GM21447 (cell line): ENCODE results near the gene FERMT3.
"Not testable (repeated sequence)": the region's sequence is repeated elsewhere in the genome, so short reads cannot be mapped to it uniquely, and the experiment has no call there.

Experiments
- ATAC-seq: cut with Tn5 transposase; IDR thresholded peaks from one replicate; pipeline ENCODE4 v1.9.1; 2021; ENCODE audit not compliant: unreplicated experiment

The FERMT3 gene

DNA sequence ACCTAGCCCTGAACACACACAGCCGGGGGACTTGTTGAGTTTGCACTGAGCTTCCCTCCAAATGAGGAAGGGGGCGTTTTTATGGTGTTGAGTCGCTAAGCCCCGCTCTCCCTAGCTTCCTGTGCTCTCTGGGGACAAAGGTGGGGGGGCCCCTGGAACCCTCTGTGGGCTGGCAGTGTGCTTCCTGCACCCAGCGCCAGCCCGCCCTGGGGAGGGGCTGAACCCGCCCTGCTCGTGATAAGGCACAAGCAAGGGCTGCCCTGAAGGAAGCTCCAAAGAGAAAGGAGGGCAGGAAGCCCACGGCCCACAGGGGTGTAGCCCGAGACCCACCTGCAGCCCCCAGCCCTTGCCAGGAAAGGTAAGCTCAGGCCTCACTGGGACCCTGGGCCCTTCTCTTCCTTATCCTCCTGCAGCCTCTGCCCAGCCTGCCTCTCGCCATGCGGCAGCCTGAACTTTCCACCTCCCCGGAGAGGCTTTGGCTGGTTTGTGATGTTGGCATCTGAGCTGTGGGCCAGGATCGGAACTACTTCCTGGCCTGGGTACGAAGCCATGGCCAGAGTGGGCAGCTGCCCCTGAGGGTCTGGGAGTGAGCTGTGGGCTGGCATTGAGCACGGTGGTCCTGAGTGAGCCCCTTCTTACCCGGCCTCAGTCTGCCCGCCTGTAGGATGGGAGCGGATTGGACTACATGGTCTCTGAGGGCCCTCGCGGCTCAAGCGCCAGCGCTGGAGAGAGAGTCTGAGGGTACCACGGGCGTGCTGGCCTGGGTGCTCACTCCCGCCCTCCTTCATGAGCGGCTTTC lies at the start of gene FERMT3:
Gene FERMT3 (plus strand): TSS at position 265 of the 799 bp plus-strand sequence. CDS start 644 bp downstream, outside the sequence.
- peak; percentile 10 for ATAC-seq

DNA sequence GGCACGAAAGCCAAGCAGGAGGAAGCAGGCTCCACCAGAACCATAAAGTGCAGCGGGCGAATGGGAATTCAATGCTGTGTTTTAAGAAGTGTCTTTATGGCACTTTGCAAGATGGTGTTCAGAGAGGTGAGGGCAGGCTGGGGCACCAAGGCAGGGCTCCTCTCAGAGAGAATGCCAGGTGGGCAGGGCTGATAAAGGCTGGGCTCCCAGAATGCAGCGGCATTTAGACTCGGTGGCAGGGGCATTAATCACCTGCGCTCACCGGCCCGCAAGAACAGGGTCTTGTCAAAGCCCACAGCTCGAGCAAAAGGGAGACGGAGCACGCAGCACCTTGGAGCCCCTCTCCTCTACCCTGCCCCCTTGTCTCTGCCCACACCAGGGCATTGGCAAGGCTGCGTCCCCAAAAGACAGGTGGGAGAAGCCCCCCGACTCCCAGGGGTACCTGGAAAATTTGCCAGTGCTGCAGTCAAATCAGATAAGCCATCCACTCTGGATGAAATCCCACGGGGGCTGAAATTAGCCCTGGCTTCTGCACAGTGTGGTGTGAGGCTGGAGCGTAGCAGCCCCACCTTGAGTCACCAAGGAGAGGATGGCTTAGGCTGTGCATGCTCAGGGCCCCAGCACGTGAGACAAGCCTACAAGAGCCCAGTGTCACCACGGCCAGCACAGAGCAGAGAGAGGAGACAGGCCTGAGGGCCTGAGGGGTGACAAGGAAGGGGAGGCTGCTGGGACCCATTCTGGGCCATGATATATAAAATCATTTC lies 48.7 kb upstream of the FERMT3 start:
- ATAC-seq = no peak

DNA sequence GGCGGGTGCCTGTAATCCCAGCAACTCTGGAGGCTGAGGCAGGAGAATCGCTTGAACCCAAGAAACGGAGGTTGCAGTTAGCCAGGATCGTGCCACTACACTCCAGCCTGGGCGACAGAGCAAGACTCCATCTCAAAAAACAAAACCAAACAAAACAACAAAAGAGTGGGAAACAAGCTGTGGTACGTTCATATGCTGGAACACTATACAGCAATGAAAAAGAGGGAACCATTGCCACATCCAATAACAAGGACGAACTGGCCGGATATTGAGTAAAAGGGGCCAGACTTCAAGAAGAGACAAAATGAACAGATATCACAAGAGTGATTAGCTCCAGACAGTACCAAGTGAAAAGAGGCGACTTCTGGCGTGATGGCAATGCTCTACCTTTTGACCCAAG lies 45.5 kb upstream of the FERMT3 start:
- no peak for ATAC-seq

DNA sequence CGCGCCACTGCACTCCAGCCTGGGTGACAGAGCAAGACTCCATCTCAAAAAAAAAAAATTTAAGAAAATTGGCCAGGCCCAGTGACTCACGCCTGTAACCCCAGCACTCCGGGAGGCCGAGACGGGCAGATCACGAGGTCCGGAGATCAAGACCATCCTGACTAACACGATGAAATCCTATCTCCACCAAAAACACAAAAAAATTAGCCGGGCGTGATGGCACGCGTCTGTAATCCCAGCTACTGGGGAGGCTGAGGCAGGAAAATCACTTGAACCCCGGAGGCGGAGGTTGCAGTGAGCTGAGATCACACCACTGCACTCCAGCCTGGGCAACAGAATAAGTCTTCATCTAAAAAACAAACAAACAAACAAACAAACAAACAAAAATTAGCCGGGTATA lies 43.8 kb upstream of the FERMT3 start:
- ATAC-seq = not testable (repeated sequence)

- no peak for ATAC-seq
These were observed 42.6 kb upstream of the FERMT3 start for GRCh38 chr11:64163951-64164350.

GRCh38 chr11:64164392-64165312 lies 41.9 kb upstream of the FERMT3 start:
- no peak for ATAC-seq

- no peak for ATAC-seq
These were observed 41.1 kb upstream of the FERMT3 start for GRCh38 chr11:64165481-64165841.

GRCh38 chr11:64165842-64166635 lies 40.5 kb upstream of the FERMT3 start, which contains the start of gene MACROD1:
Gene MACROD1 (minus strand): TSS chr11:64166113. CDS start chr11:64165994, 119 bp downstream.
- peak; percentile 77 for ATAC-seq

DNA sequence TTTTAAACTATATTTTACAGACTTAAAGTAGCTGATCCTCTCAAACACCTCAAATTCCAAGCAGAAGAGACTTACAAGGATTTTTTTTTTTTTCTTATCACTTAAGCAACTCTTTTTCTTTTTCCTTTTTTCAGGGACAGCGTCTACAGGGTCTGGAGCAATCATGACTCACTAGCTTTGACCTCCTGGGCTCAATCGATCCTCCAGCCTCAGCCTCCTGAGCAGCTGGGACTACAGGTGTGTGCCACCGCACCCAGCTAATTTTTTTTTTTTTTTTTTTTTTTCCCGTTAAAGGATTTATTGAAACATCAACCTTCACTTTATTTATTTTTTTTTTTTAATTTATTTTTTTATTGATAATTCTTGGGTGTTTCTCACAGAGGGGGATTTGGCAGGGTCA lies 36.1 kb upstream of the FERMT3 start:
- ATAC-seq = no peak

- ATAC-seq = no peak
These were observed 32.7 kb upstream of the FERMT3 start for GRCh38 chr11:64173616-64174355.

- no peak for ATAC-seq
These were observed 29.8 kb upstream of the FERMT3 start for GRCh38 chr11:64176751-64177150.

DNA sequence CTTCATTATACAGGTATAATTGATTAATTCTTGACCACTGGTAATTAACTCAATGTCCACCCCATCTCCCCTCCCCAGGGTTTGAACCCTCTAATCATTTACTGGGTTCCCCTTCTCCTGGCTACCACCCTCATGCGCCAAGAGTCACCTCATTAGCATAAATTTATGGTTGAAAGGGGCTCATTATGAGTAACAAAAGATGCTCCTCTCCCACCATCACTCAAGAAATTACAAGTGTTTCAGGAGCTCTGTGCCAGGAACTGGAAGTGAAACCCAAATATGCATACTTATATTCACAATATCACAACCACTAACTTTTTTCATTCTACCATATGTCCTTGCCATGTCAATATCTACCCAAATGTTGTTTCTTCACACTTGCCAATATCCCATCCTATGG lies 28.3 kb upstream of the FERMT3 start:
- ATAC-seq = no peak

DNA sequence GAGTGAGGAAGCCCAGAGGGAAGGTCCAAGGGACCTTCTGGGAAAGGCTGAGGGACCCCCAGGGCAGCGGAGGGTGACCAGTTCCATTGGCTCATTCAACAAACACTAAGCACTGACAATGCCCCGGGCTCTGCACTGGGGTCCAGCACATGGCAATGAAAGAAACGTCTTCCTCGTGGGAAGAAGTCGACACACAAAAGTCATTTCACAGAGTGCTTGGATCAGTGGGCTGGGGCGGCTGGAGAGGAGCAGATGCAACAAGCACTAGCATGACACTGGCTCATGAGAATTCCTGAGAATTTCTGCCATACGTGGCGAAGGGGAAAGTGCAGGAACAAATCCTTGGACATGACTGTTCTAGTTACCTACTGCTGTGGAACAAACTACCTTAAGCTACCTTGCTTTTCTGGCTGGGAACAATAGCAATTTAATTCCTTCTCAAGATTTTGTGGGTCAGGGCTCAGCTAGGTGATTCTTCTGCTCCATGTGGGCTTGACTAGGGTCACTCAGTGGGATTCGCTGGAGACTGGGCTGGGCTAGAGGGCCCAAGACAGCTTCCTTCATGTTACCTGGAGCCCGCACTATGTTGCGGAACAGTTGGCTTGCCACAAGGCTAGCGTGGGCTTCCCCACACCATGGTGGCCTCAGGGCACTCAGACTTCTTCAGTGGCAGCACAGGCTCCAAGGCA lies 27.4 kb upstream of the FERMT3 start:
- no peak for ATAC-seq

GRCh38 chr11:64180891-64181290 lies 25.6 kb upstream of the FERMT3 start:
- no peak for ATAC-seq

- ATAC-seq = no peak
These were observed 24.8 kb upstream of the FERMT3 start for GRCh38 chr11:64181506-64182411.

GRCh38 chr11:64183890-64184289 lies 22.6 kb upstream of the FERMT3 start:
- no peak for ATAC-seq

GRCh38 chr11:64185175-64185692 lies 21.3 kb upstream of the FERMT3 start:
- ATAC-seq = peak; percentile 17
